GM12872 (cell line): ENCODE measurements around the gene FDXR.

Experiments
- TF ChIP-seq, protein P1 (sequence below): IDR thresholded peaks from 3 replicates; pipeline ENCODE4 v1.5.1; 2011; ENCODE audit warnings: low read depth, mild to moderate bottlenecking, low read length, moderate library complexity; ENCODE audit not compliant: insufficient read depth

The FDXR gene

DNA sequence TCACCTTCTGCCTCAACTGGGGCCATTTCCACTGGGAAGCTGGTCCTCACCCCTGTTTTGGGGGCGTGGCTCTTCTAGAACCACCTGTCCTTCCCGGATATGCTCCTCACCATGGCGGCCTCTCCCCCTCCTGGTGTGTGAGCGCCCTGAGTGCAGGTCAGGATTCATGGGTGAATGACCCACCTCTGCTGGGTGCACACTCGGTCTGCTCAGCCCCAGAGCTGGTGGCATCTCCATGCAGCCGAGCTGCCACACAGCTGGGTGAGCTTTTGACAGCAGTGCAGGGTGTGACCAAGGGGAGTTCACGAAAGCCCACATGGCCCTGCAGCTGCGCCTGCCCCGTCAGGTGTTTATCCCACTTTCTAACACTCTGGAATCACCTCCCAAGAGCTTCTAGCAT, 40.4 kb downstream of the FDXR start:
- TF ChIP-seq, protein P1, sequence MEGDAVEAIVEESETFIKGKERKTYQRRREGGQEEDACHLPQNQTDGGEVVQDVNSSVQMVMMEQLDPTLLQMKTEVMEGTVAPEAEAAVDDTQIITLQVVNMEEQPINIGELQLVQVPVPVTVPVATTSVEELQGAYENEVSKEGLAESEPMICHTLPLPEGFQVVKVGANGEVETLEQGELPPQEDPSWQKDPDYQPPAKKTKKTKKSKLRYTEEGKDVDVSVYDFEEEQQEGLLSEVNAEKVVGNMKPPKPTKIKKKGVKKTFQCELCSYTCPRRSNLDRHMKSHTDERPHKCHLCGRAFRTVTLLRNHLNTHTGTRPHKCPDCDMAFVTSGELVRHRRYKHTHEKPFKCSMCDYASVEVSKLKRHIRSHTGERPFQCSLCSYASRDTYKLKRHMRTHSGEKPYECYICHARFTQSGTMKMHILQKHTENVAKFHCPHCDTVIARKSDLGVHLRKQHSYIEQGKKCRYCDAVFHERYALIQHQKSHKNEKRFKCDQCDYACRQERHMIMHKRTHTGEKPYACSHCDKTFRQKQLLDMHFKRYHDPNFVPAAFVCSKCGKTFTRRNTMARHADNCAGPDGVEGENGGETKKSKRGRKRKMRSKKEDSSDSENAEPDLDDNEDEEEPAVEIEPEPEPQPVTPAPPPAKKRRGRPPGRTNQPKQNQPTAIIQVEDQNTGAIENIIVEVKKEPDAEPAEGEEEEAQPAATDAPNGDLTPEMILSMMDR, result no peak

DNA sequence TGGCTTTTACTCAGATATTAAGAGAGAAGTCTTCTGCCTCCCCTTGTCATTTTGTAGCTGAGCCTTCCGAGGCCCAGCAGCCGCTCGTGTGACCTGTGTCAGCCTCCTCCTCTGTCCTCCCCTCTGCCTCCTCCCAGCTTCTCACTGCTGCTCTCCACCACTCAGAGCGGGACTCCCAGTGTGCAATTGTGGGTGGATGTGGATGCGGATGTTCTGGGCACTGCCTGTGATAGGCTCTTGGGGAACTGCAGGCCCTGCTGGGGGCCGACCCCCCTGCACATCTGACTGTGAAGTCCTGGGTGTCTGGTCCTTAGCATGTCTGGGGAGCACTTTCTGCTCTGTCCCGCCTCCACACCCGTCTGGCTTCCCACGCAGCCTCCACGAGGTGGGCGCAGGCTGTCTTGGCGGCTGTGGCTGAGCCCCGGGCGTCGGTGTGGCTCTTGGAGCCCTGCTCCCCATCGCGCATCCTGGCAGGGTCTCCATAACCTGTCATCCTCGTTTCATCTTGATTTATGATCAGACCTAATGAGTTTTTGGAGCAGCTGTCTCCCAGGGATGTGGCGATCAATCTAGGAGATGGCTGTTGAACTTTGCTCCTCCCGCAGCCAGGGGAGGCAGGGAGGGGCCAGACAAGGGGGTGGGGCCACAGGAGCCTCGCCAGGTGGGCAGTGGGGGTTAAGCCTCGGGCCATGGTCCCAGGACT, 41.2 kb downstream of the FDXR start:
- TF ChIP-seq, protein P1, result no peak

- TF ChIP-seq, protein P1, result no peak
These were observed 41.9 kb downstream of the FDXR start for GRCh38 chr17:74830861-74831260.

GRCh38 chr17:74827800-74828199, 45.0 kb downstream of the FDXR start:
- TF ChIP-seq, protein P1, result no peak

DNA sequence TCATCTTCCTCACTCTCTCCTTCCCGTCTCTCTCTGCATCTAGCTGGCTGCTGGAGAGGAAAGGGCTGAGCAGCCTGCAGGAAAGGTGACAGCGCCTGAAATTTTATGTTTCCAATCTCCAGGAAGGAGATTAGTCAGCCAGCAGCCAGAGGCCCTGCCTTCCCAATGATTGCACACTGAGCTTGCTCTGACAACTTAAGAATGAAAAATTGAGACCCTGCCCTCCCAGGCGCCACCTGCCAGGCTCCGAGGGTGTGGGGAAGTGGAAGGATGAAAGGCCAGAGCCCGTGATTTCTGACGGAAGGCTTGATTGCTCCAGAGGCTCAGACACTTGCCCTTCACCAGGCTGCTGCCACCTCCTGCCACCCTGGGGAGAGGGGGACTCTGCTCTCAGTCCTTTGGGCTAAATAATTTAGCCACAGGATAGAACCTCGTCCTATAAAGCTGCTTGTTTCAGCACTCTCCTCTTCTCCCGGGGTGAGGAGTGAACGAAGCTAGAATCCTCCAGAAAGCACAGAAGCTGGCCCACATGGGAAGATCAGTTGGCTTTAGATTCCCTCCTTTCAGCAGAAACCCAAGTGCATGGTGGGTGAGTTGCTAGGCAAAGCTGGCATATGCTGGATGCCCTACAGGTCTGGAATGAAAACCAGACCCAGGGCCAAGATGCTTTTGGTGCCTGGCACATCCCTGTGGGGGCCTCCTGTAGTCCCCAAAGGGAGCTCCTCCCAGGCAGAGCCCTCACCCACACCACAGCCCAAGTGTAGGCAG, 46.7 kb downstream of the FDXR start:
- TF ChIP-seq, protein P1, result no peak

DNA sequence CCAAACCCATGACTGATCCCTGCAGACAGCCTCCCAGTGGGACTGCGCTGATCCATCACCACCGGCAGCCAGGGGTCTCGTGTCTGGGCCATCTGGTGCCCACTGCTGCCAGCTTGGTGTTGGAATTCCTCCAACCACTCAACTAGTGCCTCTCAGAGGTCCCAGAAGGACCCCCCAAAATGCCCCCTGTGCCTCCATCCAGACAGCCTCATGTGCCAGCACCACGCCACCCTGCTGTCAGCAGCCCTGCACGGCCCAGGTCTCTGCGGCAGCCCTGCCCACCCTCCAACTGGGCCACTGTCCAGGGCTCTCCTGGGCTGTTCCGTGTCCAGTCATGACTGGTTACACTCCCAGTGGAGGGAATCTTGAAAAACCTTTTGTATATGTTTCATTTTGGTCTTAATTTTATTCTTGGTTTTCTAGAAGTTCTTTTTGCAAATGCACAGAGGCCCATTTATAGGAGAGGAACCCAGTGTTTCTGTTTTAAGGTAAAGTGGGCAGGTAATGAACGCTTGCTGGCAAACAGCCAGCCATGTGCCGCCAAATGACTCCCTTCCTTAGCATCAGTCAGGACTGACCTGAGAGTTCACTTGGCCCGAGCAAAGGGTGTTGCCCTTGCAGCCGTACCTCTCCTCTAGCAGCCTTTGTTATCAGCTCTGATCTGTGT, 47.7 kb downstream of the FDXR start:
- TF ChIP-seq, protein P1, result no peak

DNA sequence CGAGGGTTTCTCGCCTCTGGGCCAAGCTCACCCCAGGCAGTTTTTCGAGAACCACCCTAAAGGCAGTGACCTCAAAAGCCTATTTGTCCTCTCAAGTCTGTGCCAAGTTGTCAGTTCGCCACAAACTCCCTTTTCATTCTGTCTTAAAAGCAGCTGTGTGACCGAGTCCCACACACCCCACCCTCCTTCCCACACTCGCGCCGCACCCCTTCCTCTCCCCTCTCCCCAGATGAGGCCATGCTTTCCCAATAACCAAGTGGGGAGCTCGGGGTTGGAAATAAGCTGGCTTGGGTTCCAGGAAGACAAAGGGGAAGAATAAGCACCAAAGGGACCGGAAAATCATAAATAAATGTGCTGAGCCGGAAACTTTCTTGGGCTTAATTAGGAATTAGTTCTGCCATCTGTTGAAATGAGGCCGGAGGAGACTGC, 49.8 kb downstream of the FDXR start:
- TF ChIP-seq, protein P1, result no peak
